OCI-LY1 (cell line): Measurements from ENCODE around the gene GALNT16.

Source experiments
- H2AFZ ChIP-seq: fragments of 200-600 bp; sonication (generic), shearing (Covaris generic); 2 replicates; pipeline ENCODE4 v1.6.0; 2014; ENCODE audit warnings: antibody characterized with exemption, mild to moderate bottlenecking, low read length
- H3F3A ChIP-seq: fragments of 200-600 bp; sonication (generic), shearing (Covaris generic); 2 replicates; pipeline ENCODE4 v1.6.0; 2014; ENCODE audit warnings: mild to moderate bottlenecking, antibody characterized with exemption, low read length, moderate library complexity; ENCODE audit not compliant: insufficient read depth
- H3K27ac ChIP-seq: fragments of 200-600 bp; sonication (generic); 2 replicates; pipeline ENCODE4 v1.5.1; 2014; ENCODE audit warnings: low read length, mixed run types, mild to moderate bottlenecking, low read depth; ENCODE audit not compliant: poor library complexity, severe bottlenecking
- H3K27me3 ChIP-seq: fragments of 200-600 bp; sonication (generic); 2 replicates; pipeline ENCODE4 v1.6.0; 2014; ENCODE audit warnings: antibody characterized with exemption, mild to moderate bottlenecking, low read length, moderate library complexity; ENCODE audit not compliant: insufficient read depth
- H3K36me3 ChIP-seq: fragments of 200-600 bp; sonication (generic); 2 replicates; pipeline ENCODE4 v1.6.1; 2014; ENCODE audit warnings: mild to moderate bottlenecking, antibody characterized with exemption, low read length, moderate library complexity, mixed read lengths; ENCODE audit not compliant: insufficient read depth
- H3K4me1 ChIP-seq: fragments of 200-600 bp; sonication (generic); 2 replicates; pipeline ENCODE4 v1.5.1; 2014; ENCODE audit warnings: mild to moderate bottlenecking, low read length, moderate library complexity; ENCODE audit not compliant: insufficient read depth, severe bottlenecking
- H3K4me2 ChIP-seq: fragments of 200-600 bp; sonication (generic), shearing (Covaris generic); 2 replicates; pipeline ENCODE4 v1.6.1; 2014; ENCODE audit warnings: low read length
- H3K4me3 ChIP-seq: fragments of 200-600 bp; sonication (generic); 2 replicates; pipeline ENCODE4 v1.5.1; 2014; ENCODE audit warnings: low read length, low read depth, mild to moderate bottlenecking, mixed read lengths; ENCODE audit not compliant: poor library complexity, severe bottlenecking
- H3K79me2 ChIP-seq: fragments of 200-600 bp; shearing (Covaris generic); 2 replicates; pipeline ENCODE4 v1.6.1; 2016; ENCODE audit warnings: mixed run types, low read length, mixed read lengths; ENCODE audit not compliant: insufficient read depth
- H3K9ac ChIP-seq: fragments of 200-600 bp; sonication (generic), shearing (Covaris generic); 2 replicates; pipeline ENCODE4 v1.6.1; 2014; ENCODE audit warnings: mild to moderate bottlenecking, low read length, mixed read lengths
- H3K9me2 ChIP-seq: fragments of 200-600 bp; sonication (generic), shearing (Covaris generic); 2 replicates; pipeline ENCODE4 v1.6.1; 2014; ENCODE audit warnings: low read depth, mild to moderate bottlenecking, low read length, mixed read lengths
- H3K9me3 ChIP-seq: fragments of 200-600 bp; shearing (Covaris generic); 2 replicates; pipeline ENCODE4 v1.6.1; 2014; ENCODE audit warnings: low read length, mixed read lengths
- H4K20me1 ChIP-seq: fragments of 200-600 bp; sonication (generic), shearing (Covaris generic); 2 replicates; pipeline ENCODE4 v1.6.0; 2016; ENCODE audit warnings: mild to moderate bottlenecking, low read length; ENCODE audit not compliant: insufficient read depth
- CTCF ChIP-seq: fragments of 200-600 bp; sonication (generic), shearing (Covaris generic); IDR thresholded peaks from 2 replicates; pipeline ENCODE4 v1.5.1; 2017; ENCODE audit warnings: mild to moderate bottlenecking, antibody characterized with exemption, low read length, moderate library complexity, mixed read lengths
- EZH2 ChIP-seq: fragments of 200-600 bp; sonication (generic), shearing (Covaris generic); IDR thresholded peaks from 2 replicates; pipeline ENCODE4 v1.8.0; 2017; ENCODE audit warnings: borderline replicate concordance, mixed run types, mild to moderate bottlenecking, antibody characterized with exemption, low read length, moderate library complexity, mixed read lengths

GALNT16 gene

GRCh38 chr14:69262516-69262915 is 2.6 kb downstream of the GALNT16 start:
- Histone ChIP-seq H3K4me1 (no peaks in the 10 kb centered on the region), H4K20me1 (no peaks in the 10 kb centered on the region), H2AFZ (no peak overlapping the region), H3K27me3 (peaks cover 7% of the 10 kb centered on the region; the same call in 1 of the 2 replicates), H3F3A (no peaks in the 10 kb centered on the region), H3K9me2 (no peaks in the 10 kb centered on the region), H3K79me2 (no peaks in the 10 kb centered on the region), H3K36me3 (no peaks in the 10 kb centered on the region), H3K9ac (no peak overlapping the region), H3K27ac (no peak overlapping the region), H3K4me3 (no peak overlapping the region), H3K4me2 (no peak overlapping the region), H3K9me3 (no peaks in the 10 kb centered on the region)
- TF ChIP-seq EZH2 (no peak), CTCF (no peak)

GRCh38 chr14:69263364-69263763 is 3.4 kb downstream of the GALNT16 start:
- H3K27ac ChIP-seq: no peak overlapping the region
- H3F3A ChIP-seq: no peaks in the 10 kb centered on the region
- no peak overlapping the region for H2AFZ ChIP-seq
- H3K4me1 ChIP-seq: no peaks in the 10 kb centered on the region
- H3K9me2 ChIP-seq: no peaks in the 10 kb centered on the region
- no peaks in the 10 kb centered on the region for H3K9me3 ChIP-seq
- no peak overlapping the region for H3K4me3 ChIP-seq
- H4K20me1 ChIP-seq: no peaks in the 10 kb centered on the region
- H3K9ac ChIP-seq: no peak overlapping the region
- no peak for TF ChIP-seq EZH2
- TF ChIP-seq CTCF: no peak
- H3K27me3 ChIP-seq: peaks cover 7% of the 10 kb centered on the region; the same call in 1 of the 2 replicates
- no peak overlapping the region for H3K4me2 ChIP-seq
- H3K36me3 ChIP-seq: no peaks in the 10 kb centered on the region
- H3K79me2 ChIP-seq: no peaks in the 10 kb centered on the region

- no peak overlapping the region for H3K9ac ChIP-seq
- H3K27me3 ChIP-seq: peaks cover 7% of the 10 kb centered on the region; the same call in 1 of the 2 replicates
Measured at GRCh38 chr14:69263771-69264170, 3.8 kb downstream of the GALNT16 start.

More at GRCh38 chr14:69263771-69264170, 3.8 kb downstream of the GALNT16 start:
- Histone ChIP-seq H3K4me1 (no peaks in the 10 kb centered on the region), H2AFZ (no peak overlapping the region), H3K4me3 (no peak overlapping the region), H3K9me2 (no peaks in the 10 kb centered on the region), H3K4me2 (no peak overlapping the region), H3K79me2 (no peaks in the 10 kb centered on the region), H3K27ac (no peak overlapping the region), H3K9me3 (no peaks in the 10 kb centered on the region), H4K20me1 (no peaks in the 10 kb centered on the region), H3K36me3 (no peaks in the 10 kb centered on the region), H3F3A (no peaks in the 10 kb centered on the region)
- TF ChIP-seq EZH2 (no peak), CTCF (no peak)
